BJ (cell line): ENCODE results near the gene NECAB3. TPM values are rescaled to one million over a fixed set of nuclear protein-coding genes. Genes with fewer than 3 reads are reported as not detected.

Experiments used
- CTCF ChIA-PET: fragments of 350-600 bp; formaldehyde crosslinking; extraction: SDS; loops from one replicate; lab custom pipeline; 2021; ENCODE audit warnings: antibody characterized with exemption, inconsistent platforms; lab: Yijun Ruan, JAX
- POLR2A ChIA-PET: fragments of 300-600 bp; sonication (Branson Sonifier 250); formaldehyde crosslinking; extraction: SDS; loops from one replicate; lab custom pipeline; 2021; ENCODE audit warnings: antibody characterized with exemption; lab: Charles Lee
- DNase-seq: peaks from one replicate; pipeline ENCODE4 v3.0.0-alpha.2; 2011; ENCODE audit warnings: low read depth
- H3K27me3 ChIP-seq: 2 replicates; pipeline ENCODE4 v1.6.0; 2011; ENCODE audit warnings: low read length; ENCODE audit not compliant: control insufficient read depth, insufficient read depth
- H3K36me3 ChIP-seq: 2 replicates; pipeline ENCODE4 v1.5.1; 2011; ENCODE audit warnings: low read length; ENCODE audit not compliant: control insufficient read depth, insufficient read depth
- H3K4me3 ChIP-seq: 2 replicates; pipeline ENCODE4 v1.5.1; 2011; ENCODE audit warnings: low read depth, mild to moderate bottlenecking, control low read depth, low read length
- polyA plus RNA-seq: library from polyadenylated mRNA; depleted of rRNA; stranded (reverse); fragments of >200 nt; gene quantifications from 2 replicates; pipeline ENCODE4 v1.2.3, GENCODE V29; 2011
- TF ChIP-seq, protein P1 (sequence below): IDR thresholded peaks from 2 replicates; pipeline ENCODE4 v1.5.1; 2011; ENCODE audit warnings: low read depth, mild to moderate bottlenecking, control low read depth, inconsistent platforms, low read length, moderate library complexity; ENCODE audit not compliant: insufficient read depth

NECAB3 gene
- polyA plus RNA-seq, 1 experiment = 20.2 TPM

DNA sequence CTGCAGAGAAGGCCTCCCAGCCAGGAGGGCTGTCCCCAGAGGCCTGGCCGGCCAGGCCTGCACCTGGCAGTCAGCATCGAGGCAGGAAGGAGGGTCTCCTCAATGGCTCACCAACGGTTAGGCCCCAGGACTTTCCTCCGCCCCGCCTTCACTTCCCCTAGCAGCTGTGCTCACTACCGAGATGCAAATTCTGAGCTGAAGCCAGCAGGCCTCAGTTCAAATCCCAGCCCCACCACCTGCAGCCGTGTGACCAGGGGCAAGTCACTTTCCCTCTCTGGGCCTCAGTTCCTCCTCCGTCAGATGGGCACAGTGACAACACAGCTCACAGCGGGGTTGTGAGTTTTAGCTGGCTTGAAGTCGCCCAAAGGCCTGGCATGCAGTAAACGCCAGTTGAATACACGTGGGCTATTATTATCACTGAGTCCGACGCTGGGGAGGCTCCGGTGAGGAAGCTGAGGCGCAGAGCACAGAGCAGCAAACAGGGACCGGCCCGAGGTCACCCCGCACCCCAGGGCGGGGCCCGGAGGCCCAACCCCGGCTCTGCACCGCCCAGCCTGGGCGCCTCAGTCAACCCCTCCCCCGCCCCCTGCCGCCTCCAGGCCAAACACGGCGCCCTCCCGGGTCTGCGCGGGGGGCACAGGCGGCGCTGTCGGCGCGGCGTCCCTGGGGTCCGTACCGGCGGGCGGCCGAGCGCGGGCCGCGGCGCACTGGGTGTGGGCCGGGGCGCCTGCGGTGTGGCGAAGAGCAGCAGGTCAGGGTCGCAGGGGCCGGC lies 11.3 kb upstream of the NECAB3 start:
- no peak for DNase-seq
- Histone ChIP-seq H3K27me3 (no peaks in the 10 kb centered on the region), H3K4me3 (peak overlapping the region; percentile 35), H3K36me3 (no peaks in the 10 kb centered on the region)
- TF ChIP-seq, protein P1, sequence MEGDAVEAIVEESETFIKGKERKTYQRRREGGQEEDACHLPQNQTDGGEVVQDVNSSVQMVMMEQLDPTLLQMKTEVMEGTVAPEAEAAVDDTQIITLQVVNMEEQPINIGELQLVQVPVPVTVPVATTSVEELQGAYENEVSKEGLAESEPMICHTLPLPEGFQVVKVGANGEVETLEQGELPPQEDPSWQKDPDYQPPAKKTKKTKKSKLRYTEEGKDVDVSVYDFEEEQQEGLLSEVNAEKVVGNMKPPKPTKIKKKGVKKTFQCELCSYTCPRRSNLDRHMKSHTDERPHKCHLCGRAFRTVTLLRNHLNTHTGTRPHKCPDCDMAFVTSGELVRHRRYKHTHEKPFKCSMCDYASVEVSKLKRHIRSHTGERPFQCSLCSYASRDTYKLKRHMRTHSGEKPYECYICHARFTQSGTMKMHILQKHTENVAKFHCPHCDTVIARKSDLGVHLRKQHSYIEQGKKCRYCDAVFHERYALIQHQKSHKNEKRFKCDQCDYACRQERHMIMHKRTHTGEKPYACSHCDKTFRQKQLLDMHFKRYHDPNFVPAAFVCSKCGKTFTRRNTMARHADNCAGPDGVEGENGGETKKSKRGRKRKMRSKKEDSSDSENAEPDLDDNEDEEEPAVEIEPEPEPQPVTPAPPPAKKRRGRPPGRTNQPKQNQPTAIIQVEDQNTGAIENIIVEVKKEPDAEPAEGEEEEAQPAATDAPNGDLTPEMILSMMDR = no peak
- CTCF ChIA-PET = interaction anchor here (0.8 to 1.5 kb wide), 2 partner anchors 10 to 17 kb away, joined by 3 to 4 read pairs; no protein-coding TSS in a partner anchor
- POLR2A ChIA-PET = interaction anchor here (0.6 to 0.9 kb wide), 2 partner anchors 11 to 21 kb away, joined by 4 to 5 read pairs; no protein-coding TSS in a partner anchor

- POLR2A ChIA-PET = interaction anchor here (0.9 kb wide), 1 partner anchor 20 kb away, joined by 5 read pairs; no protein-coding TSS in a partner anchor
- no peak for DNase-seq
- Histone ChIP-seq H3K4me3 (peak overlapping the region; percentile 35), H3K27me3 (no peaks in the 10 kb centered on the region), H3K36me3 (no peaks in the 10 kb centered on the region)
- TF ChIP-seq, protein P1 = no peak
- CTCF ChIA-PET = interaction anchor here (0.8 to 1.5 kb wide), 3 partner anchors 10 to 17 kb away, joined by 3 to 4 read pairs (median 3); no protein-coding TSS in a partner anchor
These were observed 10.5 kb upstream of the NECAB3 start for GRCh38 chr20:33684533-33685327.

DNA sequence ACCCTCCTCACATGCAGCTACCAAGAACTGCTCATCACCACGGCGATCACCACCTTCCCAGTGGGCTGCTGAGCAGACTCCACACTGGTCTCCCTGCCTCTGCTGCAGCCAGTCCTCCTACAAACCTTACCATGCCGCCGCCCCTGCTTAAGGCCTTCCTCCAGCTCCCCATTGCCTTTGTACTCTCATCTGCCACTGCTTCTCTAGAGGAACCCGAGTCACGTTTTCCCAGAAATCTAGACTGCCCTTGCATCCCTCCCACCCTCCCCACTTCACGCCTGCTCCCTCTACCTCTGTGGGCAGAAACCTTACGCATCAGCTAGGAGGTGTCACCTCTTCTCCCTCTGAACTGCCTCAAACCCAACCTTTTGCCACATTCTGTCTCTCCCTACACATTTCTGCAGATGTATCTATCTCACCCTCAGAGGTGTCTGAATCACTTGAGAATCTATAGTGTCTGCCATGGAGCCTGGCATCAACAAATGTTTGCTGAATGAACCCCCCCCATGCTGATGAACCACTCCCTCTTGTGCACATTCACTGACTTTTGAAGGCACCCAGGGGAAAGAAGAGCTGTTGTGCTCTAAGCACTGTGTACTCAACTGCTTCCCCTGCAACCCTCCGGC lies 7.6 kb upstream of the NECAB3 start:
- POLR2A ChIA-PET = no interaction called here
- TF ChIP-seq, protein P1 = no peak
- Histone ChIP-seq H3K36me3 (no peaks in the 10 kb centered on the region), H3K27me3 (no peaks in the 10 kb centered on the region), H3K4me3 (no peak overlapping the region)
- no peak for DNase-seq
- CTCF ChIA-PET = interaction anchor here (3.3 kb wide), 1 partner anchor 14 kb away, joined by 16 read pairs; the partner anchor contains the start of gene ACTL10

DNA sequence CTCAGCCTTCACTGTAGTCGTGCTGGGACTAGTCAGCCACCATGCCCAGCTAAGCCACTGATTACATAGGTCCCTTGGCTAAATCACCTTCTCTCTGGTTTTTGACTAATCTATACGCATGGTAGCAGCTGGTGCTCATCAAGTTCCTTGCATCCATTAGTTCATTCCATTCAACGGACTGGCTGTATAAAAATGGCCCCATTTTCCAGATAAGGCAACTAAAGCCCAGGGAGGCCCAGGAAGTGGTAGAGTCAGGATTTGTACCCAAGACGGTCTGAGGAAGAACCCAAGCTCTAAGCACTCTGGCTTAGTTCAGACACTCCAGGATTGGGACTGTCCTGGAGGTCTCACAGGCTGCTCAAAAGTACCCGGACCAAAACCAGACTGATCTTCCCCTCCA lies 7.1 kb upstream of the NECAB3 start:
- TF ChIP-seq, protein P1 = no peak
- Histone ChIP-seq H3K4me3 (no peak overlapping the region), H3K27me3 (no peaks in the 10 kb centered on the region), H3K36me3 (no peaks in the 10 kb centered on the region)
- ChIA-PET CTCF (interaction anchor here (3.3 kb wide), 1 partner anchor 13 kb away, joined by 16 read pairs; the partner anchor contains the start of gene ACTL10), POLR2A (no interaction called here)
- DNase-seq = no peak
